ENCODE data around the gene SGIP1. TPM values are rescaled to one million over a fixed set of nuclear protein-coding genes. Genes with fewer than 3 reads are reported as not detected.
"Not testable (repeated sequence)": the region's sequence is repeated elsewhere in the genome, so short reads cannot be mapped to it uniquely, and the experiment has no call there.

The SGIP1 gene
- total and polyA plus RNA-seq, 9 donors, result 1.7 to 3.1 (median 2.4) TPM

DNA sequence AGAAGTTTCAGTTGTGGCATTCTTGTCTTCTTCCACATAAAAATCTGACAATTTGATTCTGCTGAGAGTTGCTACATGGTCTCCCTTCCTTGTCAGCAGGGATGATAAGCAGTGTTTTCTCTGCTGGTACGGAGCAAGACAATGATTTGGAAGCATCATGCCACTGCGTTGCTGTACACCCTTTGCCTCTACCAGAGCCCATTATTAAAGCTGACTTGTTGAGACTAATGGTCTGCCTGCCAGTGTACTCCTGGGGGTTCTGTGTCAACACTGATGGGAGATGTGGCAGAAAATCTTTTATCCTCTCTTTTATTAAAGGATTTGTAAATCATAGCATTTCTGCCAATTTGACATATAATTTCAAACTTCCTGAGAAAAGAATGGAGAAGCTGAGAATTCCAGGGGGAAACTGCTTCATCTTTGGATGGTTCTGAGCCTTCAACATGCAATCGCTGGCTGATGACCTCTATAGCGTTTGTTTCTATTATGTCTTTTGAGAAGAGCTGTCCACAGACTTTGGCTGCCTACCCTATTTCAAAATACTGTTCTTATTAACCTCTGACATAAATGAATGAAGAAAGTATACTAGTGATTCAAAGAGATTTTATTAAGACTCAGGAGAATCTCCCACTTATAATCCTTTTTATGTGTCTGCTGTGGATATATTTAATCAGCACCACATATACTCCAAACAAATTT lies 170.4 kb downstream of the SGIP1 start:
- Histone ChIP-seq H3K36me3 (ENCODE audit: control insufficient read depth, insufficient read depth, low read length) (no peaks in the 10 kb centered on the region), H3K9me3 (replicated peaks; ENCODE audit: control insufficient read depth, low read depth, low read length) (no peaks in the 10 kb centered on the region), H3K4me1 (ENCODE audit: control insufficient read depth, insufficient read depth, low read length) (no peaks in the 10 kb centered on the region), H3K27me3 (ENCODE audit: control insufficient read depth, insufficient read depth, low read length) (no peaks in the 10 kb centered on the region), H3K27ac (ENCODE audit: low read length) (no peak overlapping the region), H3K4me3 (ENCODE audit: low read length) (no peak overlapping the region)
- DNase-seq, result peak; percentile 29
- WGBS (ENCODE audit: insufficient coverage), result no CpG with 5 or more reads among the region's 4 CpGs

DNA sequence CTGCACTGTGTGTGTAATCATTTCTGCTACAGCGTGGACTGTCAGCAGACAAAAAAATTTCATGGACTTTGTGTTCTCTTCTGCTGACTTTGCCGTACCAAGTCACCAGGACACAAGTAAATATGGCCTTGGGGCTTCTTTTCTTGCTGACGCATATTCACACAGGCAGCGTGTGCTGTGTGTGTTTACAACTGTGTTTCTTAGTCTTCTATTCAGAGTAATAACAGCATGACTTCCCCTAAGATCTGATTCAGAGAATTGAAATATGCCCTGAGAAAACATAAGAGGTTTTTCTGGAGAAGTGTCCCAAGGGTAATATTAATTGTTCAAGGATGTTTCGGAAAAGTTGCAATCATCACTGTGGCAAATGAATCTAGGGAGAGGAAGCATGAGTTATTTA lies 171.2 kb downstream of the SGIP1 start:
- peak; percentile 26 for DNase-seq
- Histone ChIP-seq H3K27me3 (ENCODE audit: control insufficient read depth, insufficient read depth, low read length) (no peaks in the 10 kb centered on the region), H3K9me3 (replicated peaks; ENCODE audit: control insufficient read depth, low read depth, low read length) (no peaks in the 10 kb centered on the region), H3K27ac (ENCODE audit: low read length) (no peak overlapping the region), H3K4me3 (ENCODE audit: low read length) (no peak overlapping the region), H3K36me3 (ENCODE audit: control insufficient read depth, insufficient read depth, low read length) (no peaks in the 10 kb centered on the region), H3K4me1 (ENCODE audit: control insufficient read depth, insufficient read depth, low read length) (no peaks in the 10 kb centered on the region)
- WGBS (ENCODE audit: insufficient coverage), result 39% methylated on average over 2 of the region's 5 CpGs

DNA sequence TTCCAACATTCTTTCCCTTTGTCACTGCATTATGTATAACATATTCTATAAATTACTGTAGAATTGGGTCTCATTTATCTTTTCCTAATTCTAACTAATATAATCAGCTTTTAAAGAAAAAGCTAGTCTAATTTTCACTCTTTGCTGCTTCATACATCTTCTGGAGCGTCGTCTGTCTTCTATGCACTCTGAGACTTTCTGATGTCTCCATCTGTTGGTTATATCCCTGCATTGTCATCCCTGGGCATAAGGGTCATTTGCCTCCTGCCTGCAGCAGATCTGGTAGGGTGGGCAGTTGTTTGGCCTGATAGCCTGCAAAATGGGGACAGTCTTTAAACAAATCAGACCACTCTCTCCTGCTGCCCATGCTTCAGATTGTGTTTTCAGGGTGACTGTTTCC lies 177.5 kb downstream of the SGIP1 start:
- Histone ChIP-seq H3K27me3 (ENCODE audit: control insufficient read depth, insufficient read depth, low read length) (no peaks in the 10 kb centered on the region), H3K9me3 (replicated peaks; ENCODE audit: control insufficient read depth, low read depth, low read length) (no peaks in the 10 kb centered on the region), H3K27ac (ENCODE audit: low read length) (no peak overlapping the region), H3K4me1 (ENCODE audit: control insufficient read depth, insufficient read depth, low read length) (no peaks in the 10 kb centered on the region), H3K36me3 (ENCODE audit: control insufficient read depth, insufficient read depth, low read length) (no peaks in the 10 kb centered on the region), H3K4me3 (ENCODE audit: low read length) (no peak overlapping the region)
- no peak for DNase-seq
- no CpG with 5 or more reads among the region's 2 CpGs for WGBS (ENCODE audit: insufficient coverage)

DNA sequence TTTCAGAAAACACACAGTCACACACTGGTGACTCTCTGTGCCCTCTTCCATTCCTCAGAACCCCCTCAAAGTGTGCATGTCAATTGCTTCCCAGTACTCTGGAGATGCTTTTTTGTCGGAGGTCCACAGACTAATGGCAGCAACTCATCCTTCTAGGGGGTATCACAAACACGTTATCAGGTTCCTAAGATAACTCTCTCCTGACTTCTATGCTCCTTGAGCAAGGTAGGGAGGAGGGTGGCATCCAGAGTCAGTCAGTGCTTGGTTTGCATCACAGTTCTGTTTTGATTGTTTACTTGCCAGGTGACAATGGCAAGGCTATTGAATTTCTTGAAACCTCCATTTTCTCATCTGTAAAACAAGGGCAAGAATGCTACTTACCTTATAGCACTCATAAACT lies 178.9 kb downstream of the SGIP1 start:
- WGBS (ENCODE audit: insufficient coverage), result no CpG with 5 or more reads among the region's 2 CpGs
- no peak for DNase-seq
- Histone ChIP-seq H3K4me1 (ENCODE audit: control insufficient read depth, insufficient read depth, low read length) (no peaks in the 10 kb centered on the region), H3K4me3 (ENCODE audit: low read length) (no peak overlapping the region), H3K27ac (ENCODE audit: low read length) (no peak overlapping the region), H3K27me3 (ENCODE audit: control insufficient read depth, insufficient read depth, low read length) (no peaks in the 10 kb centered on the region), H3K9me3 (replicated peaks; ENCODE audit: control insufficient read depth, low read depth, low read length) (no peaks in the 10 kb centered on the region), H3K36me3 (ENCODE audit: control insufficient read depth, insufficient read depth, low read length) (no peaks in the 10 kb centered on the region)

DNA sequence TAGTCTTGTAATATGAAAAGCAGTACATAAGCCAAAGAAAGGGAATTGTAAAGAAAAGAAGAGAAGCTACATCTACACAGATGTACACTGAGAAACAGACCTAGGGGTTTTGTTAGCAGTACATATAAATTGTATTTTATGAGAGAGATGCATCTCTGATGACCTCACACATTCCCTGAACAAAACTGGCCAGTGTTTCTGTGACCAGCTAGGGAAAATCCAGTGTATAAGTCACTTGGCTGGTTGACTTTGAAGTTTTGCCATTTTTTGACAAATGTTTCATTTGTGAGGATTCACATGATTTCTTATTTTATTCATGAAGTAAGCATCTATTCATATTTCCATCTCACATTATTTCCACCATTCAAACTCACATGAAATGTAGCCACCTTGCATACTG lies 190.0 kb downstream of the SGIP1 start:
- H3K4me1 ChIP-seq (ENCODE audit: control insufficient read depth, insufficient read depth, low read length), result peaks cover 2% of the 10 kb centered on the region
- no peak overlapping the region for H3K27ac ChIP-seq (ENCODE audit: low read length)
- peak; percentile 50 for DNase-seq
- no peaks in the 10 kb centered on the region for H3K36me3 ChIP-seq (ENCODE audit: control insufficient read depth, insufficient read depth, low read length)
- no peaks in the 10 kb centered on the region for H3K27me3 ChIP-seq (ENCODE audit: control insufficient read depth, insufficient read depth, low read length)
- no peaks in the 10 kb centered on the region for H3K9me3 ChIP-seq (replicated peaks; ENCODE audit: control insufficient read depth, low read depth, low read length)
- H3K4me3 ChIP-seq (ENCODE audit: low read length), result no peak overlapping the region

DNA sequence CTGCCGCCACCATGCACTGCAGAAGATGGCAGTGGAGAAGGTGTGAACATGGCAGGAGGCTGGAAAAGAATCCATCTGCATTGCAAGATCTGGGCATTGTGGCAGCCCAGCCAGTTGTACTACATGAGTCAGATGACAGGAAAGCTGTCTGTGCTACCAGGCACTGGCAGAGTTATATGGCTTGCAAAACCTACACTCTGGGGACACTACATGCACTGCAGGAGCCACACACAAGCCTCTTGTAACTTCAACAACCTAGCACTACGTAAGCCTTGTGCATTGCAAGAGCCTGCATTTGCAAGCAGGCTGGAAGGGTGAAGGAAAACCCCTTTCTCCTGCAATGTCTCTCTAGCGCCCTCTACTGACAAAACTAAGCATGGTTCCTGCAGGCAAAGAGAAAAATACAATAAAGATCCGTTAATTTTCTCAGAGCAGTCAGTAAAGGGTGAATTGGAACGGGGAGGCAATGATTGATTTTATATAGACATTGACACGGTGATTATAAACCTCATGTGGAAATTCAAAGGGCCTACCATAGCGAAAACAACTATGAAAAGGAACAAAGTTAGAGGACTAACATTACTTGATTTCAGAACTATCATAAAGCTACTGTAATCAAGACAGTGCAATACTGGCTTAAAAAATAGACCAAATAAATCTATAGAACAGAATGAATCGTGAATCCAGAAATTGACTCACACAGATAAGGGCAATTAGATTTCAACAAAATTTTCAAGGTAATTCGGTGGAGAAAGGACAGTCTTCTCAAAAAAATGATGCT lies 192.1 kb downstream of the SGIP1 start:
- no peak overlapping the region for H3K4me3 ChIP-seq (ENCODE audit: low read length)
- H3K27ac ChIP-seq (ENCODE audit: low read length), result no peak overlapping the region
- DNase-seq, result peak; percentile 69
- peaks cover 2% of the 10 kb centered on the region for H3K4me1 ChIP-seq (ENCODE audit: control insufficient read depth, insufficient read depth, low read length)
- no peaks in the 10 kb centered on the region for H3K36me3 ChIP-seq (ENCODE audit: control insufficient read depth, insufficient read depth, low read length)
- no peaks in the 10 kb centered on the region for H3K27me3 ChIP-seq (ENCODE audit: control insufficient read depth, insufficient read depth, low read length)
- WGBS (ENCODE audit: insufficient coverage), result 60% methylated on average over 2 of the region's 9 CpGs
- no peaks in the 10 kb centered on the region for H3K9me3 ChIP-seq (replicated peaks; ENCODE audit: control insufficient read depth, low read depth, low read length)

DNA sequence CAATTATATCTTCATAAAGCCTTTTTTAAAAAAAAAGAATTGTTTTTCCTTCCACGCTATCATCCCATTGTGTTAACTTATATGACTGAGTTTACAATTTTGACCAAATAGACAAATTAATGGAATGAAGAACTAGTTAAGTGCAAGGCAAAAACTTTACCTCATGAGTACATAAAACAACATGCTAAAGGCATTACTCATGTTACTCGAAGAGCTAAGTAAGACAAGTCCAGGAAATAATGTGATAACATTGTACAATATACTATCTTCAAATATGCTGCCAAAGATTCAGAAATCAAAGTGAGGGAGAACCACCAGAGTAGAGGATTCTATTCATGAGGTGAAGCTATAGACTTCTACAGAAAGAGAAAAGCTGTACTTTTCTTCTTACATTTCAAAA lies 194.1 kb downstream of the SGIP1 start:
- Histone ChIP-seq H3K36me3 (ENCODE audit: control insufficient read depth, insufficient read depth, low read length) (no peaks in the 10 kb centered on the region), H3K9me3 (replicated peaks; ENCODE audit: control insufficient read depth, low read depth, low read length) (no peaks in the 10 kb centered on the region), H3K27me3 (ENCODE audit: control insufficient read depth, insufficient read depth, low read length) (no peaks in the 10 kb centered on the region), H3K27ac (ENCODE audit: low read length) (no peak overlapping the region), H3K4me3 (ENCODE audit: low read length) (no peak overlapping the region), H3K4me1 (ENCODE audit: control insufficient read depth, insufficient read depth, low read length) (peaks cover 2% of the 10 kb centered on the region)
- WGBS (ENCODE audit: insufficient coverage), result no CpG with 5 or more reads among the region's 2 CpGs
- DNase-seq, result no peak

DNA sequence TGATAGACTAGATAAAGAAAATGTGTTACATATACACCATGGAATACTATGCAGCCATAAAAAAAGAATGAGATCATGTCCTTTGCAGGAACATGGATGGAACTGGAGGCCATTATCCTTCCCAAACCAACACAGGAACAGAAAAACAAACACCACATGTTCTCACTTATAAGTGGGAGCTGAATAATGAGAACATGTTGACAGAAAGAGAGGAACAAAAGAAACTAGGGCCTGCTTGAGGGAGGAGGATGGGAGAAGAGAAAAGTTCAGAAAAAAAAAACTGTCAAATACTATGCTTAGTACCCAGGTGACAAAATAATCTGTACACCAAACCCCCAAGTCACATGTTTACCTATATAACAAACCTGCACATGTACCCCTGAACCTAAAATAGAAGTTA lies 194.8 kb downstream of the SGIP1 start:
- not testable (repeated sequence) for H3K4me1 ChIP-seq (ENCODE audit: control insufficient read depth, insufficient read depth, low read length); H3K27ac ChIP-seq (ENCODE audit: low read length); DNase-seq; H3K36me3 ChIP-seq (ENCODE audit: control insufficient read depth, insufficient read depth, low read length); H3K9me3 ChIP-seq (replicated peaks; ENCODE audit: control insufficient read depth, low read depth, low read length); H3K4me3 ChIP-seq (ENCODE audit: low read length); H3K27me3 ChIP-seq (ENCODE audit: control insufficient read depth, insufficient read depth, low read length)

DNA sequence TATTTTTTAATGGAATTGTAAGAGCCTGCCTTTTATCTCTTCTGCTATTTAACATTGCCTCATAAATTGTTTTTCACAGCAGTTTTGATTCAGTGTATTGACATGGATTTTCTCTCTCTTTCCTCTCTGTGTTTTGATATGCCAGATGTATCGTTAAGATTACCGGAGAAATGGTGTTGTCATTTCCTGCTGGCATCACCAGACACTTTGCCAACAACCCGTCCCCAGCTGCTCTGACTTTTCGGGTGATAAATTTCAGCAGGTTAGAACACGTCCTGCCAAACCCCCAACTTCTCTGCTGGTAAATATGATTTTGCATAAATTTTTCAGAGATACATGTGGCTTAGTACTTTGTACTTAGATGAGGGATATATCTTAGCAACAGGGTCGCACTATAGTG lies 195.2 kb downstream of the SGIP1 start:
- Histone ChIP-seq H3K27ac (ENCODE audit: low read length) (no peak overlapping the region), H3K9me3 (replicated peaks; ENCODE audit: control insufficient read depth, low read depth, low read length) (no peaks in the 10 kb centered on the region), H3K4me3 (ENCODE audit: low read length) (no peak overlapping the region), H3K27me3 (ENCODE audit: control insufficient read depth, insufficient read depth, low read length) (no peaks in the 10 kb centered on the region), H3K4me1 (ENCODE audit: control insufficient read depth, insufficient read depth, low read length) (peaks cover 2% of the 10 kb centered on the region), H3K36me3 (ENCODE audit: control insufficient read depth, insufficient read depth, low read length) (no peaks in the 10 kb centered on the region)
- DNase-seq, result no peak
- WGBS (ENCODE audit: insufficient coverage), result no CpG with 5 or more reads among the region's 6 CpGs

DNA sequence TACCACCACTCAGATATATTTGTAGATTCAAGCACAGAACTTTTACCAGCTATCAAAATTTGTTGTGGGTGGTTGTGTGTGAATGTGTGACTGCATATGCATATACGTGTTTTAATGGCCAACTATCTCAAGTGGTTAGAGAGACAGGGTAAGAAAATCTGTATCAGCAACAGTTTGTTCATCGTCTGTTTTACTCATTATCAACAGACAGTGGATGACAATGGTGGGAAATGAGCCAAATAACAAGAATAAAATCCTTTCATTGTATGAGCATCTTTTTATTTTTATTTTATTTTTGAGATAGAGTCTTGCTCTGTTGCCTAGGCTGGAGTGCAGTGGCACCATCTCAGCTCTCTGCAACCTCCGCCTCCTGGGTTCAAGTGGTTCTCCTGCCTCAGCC lies 195.6 kb downstream of the SGIP1 start:
- Histone ChIP-seq H3K4me1 (ENCODE audit: control insufficient read depth, insufficient read depth, low read length) (peaks cover 2% of the 10 kb centered on the region), H3K27ac (ENCODE audit: low read length) (no peak overlapping the region), H3K4me3 (ENCODE audit: low read length) (no peak overlapping the region), H3K36me3 (ENCODE audit: control insufficient read depth, insufficient read depth, low read length) (no peaks in the 10 kb centered on the region), H3K9me3 (replicated peaks; ENCODE audit: control insufficient read depth, low read depth, low read length) (no peaks in the 10 kb centered on the region), H3K27me3 (ENCODE audit: control insufficient read depth, insufficient read depth, low read length) (no peaks in the 10 kb centered on the region)
- WGBS (ENCODE audit: insufficient coverage), result no CpG with 5 or more reads among the region's 3 CpGs
- no peak for DNase-seq
